ENCODE data around the gene HVCN1.
"Not testable (repeated sequence)": the region's sequence is repeated elsewhere in the genome, so short reads cannot be mapped to it uniquely, and the experiment has no call there.

HVCN1 gene

DNA sequence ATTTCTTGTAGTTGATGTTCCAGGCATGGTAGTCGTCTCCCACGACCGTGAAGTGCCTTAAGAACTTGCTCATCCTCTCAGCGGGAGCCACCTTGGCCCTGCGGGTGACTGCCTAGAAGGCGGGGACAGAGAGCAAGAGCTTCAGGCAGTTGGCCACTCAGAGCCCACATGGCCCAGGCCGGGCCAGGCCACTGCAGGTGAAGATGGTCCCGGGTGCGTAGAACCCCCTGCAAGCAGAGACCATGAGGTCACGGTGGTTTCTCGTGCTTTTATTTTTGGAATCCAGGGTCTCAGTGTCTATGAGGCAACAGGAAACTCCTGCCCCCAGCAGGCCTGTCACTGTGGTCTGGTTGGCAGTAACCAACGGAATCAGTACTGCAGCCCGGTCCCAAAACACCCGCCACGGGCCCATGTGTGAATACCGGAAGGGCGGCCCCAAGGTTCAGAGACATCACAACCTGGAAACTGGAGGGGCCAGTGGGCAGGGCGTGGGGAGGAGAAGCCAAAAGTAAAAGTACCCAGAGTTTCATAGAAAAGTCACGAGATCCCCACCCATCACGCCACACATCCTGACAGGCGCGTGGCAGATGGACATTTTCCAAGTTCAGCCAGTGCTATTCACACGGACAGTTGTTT, 27.5 kb downstream of the HVCN1 start:
- no peak for DNase-seq

GRCh38 chr12:110658878-110659277, 30.0 kb downstream of the HVCN1 start:
- no peak for DNase-seq

GRCh38 chr12:110658242-110658641, 30.7 kb downstream of the HVCN1 start:
- DNase-seq = no peak

DNA sequence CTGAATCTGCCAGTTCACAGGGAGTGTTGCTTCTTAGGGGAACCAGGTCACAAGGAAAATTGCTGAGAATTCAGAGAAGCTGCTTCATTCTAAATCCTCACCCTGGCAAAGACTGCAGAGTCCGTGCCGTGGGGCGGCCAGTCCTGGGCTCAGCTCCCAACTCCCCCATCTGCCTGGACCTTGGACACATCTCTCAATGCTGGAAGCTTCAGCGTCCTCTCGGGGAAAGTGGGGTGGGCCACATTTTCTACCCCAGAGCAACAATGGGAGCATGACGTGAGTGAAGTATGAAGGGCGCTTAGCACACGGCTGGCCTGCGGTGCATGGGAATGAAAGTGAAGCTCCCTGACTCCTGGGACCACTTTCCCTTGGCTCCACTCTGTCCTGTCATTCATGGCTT, 31.2 kb downstream of the HVCN1 start:
- DNase-seq = no peak

- no peak for DNase-seq
Measured at GRCh38 chr12:110656071-110656655, 32.8 kb downstream of the HVCN1 start.

DNA sequence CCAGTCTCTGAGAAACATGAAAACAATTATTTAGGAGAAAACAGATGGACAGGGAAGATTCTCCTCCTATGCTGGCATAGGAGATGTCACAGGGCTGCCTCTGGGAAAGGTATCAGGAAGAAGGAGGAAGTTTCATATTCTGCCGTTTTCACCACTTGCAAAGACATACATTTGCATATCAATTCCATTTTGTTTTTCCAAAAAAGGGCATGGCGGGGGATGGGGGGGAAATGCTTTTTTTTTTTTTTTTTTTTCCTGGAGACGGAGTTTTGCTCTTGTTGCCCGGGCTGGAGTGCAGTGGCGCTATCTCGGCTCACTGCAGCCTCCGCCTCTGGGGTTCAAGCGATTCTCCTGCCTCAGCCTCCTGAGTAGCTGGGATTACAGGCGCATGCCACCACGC, 34.7 kb downstream of the HVCN1 start:
- DNase-seq = not testable (repeated sequence)

- DNase-seq = no peak
Measured at GRCh38 chr12:110649341-110649847, 39.5 kb downstream of the HVCN1 start.

- DNase-seq = no peak
Measured at GRCh38 chr12:110647631-110648040, 41.3 kb downstream of the HVCN1 start.

- DNase-seq = no peak
Measured at GRCh38 chr12:110641521-110641920, 47.4 kb downstream of the HVCN1 start.

GRCh38 chr12:110640275-110641025, 48.5 kb downstream of the HVCN1 start:
- DNase-seq = no peak

DNA sequence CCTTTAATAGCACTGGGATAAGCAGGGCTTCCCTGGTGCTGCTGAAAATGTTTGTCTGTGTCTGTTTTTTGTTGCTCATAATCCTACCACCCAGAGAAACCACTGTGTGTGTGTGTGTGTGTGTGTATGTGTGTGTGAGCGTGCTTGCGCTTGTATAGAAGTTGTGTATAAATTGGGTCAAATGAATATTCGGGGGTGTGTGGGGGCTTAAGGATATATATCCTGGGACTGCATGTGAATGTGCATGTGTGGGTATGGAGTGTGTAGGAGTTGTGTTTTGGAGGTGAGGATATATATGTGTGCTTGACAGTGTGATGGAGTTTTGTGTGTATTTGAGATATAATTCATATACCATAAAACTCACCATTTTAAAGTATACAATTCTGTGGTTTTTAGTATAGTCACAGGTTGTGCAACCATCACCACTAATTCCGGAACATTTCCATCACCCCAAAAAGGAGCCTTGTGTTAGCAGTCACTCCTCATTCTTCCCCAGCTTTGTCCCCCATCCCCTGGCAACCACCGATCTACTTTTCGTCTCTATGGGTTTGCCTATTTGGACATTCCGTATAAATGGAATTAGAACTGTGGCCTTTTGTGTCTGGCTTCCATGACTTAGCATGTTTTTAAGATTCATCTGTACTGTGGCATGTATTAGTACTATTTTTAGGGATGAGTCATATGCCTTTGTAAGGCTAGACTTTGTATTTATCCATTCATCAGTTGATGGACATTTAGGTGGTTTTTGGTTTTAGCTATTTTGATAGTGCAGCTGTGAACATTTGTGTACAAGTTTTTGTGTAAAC, 49.4 kb downstream of the HVCN1 start:
- DNase-seq = no peak

GRCh38 chr12:110638796-110639195, 50.1 kb downstream of the HVCN1 start:
- DNase-seq = no peak

DNA sequence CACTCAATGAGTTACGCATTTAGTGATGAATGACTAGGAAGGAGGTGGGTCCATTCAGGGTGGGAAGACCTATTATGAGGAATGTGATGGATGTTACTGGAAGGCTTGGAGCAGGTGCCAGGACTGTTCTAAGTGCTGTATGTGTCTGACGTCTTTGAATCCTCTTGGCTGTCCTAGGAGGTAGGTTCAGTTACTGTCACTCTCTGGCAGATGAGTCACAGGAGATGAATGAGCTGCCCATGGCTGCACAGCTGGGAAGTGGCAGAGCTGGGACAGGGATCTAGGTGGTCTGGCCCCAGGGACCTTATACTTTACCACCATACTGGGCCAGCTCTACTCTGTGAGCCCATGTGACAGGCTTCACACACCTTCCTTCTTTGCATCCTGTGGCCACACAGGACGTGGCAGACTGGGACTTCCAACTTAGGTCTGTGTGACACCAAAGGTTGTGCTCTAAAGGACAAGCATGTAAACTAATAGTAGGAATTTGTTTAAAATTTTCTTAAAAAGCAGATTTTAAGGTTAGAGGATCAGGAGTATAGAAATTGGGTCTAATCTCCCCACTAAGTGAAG, 51.0 kb downstream of the HVCN1 start:
- no peak for DNase-seq

- DNase-seq = no peak
Measured at GRCh38 chr12:110636516-110636915, 52.4 kb downstream of the HVCN1 start.

- no peak for DNase-seq
Measured at GRCh38 chr12:110635055-110635454, 53.9 kb downstream of the HVCN1 start.

- DNase-seq = no peak
Measured at GRCh38 chr12:110627500-110628195, 61.3 kb downstream of the HVCN1 start.

- no peak for DNase-seq
Measured at GRCh38 chr12:110622582-110622981, 66.3 kb downstream of the HVCN1 start.

DNA sequence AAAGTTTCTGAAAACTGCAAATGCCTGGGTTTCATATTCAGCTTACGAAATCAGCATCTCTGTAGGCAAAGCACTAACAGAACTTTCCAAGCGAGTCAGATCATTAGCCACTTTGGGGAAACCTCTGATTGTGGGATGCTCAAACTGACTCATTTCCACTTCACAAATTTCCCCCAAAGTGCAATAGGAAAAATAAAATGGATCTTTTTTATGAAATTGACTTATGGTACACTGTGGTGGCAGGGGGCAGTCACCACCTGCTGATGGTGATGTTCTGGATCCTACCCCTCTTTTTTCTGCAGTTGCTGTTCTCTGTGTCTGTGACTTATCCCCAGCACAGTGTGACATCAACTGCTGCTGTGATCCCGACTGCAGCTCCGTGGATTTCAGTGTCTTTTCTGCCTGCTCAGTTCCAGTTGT, 69.4 kb downstream of the HVCN1 start:
- no peak for DNase-seq

- DNase-seq = no peak
Measured at GRCh38 chr12:110616471-110617115, 72.3 kb downstream of the HVCN1 start.

- DNase-seq = no peak
Measured at GRCh38 chr12:110615171-110615570, 73.7 kb downstream of the HVCN1 start.

All from NCI-H748 treated with DMSO at 0.1 percent for 48 hours (cell line).